Suprapubic skin (tissue), 4 donors: Measurements from ENCODE around the gene SLC38A6.

Experiments used
- CTCF ChIP-seq, 2 donors: fragments of 200-600 bp in 1 of 2; fragments of 450-650 bp in 1 of 2; sonication (generic) in 1 of 2; IDR thresholded peaks; one replicate each; pipeline ENCODE4 v1.5.1; 2016 to 2019; ENCODE audit warnings: antibody characterized with exemption in 2 of 2, mild to moderate bottlenecking in 1 of 2, moderate library complexity in 1 of 2
- EP300 ChIP-seq: sonication (generic); formaldehyde crosslinking; IDR thresholded peaks from one replicate; pipeline ENCODE4 v1.6.1; 2017; ENCODE audit warnings: antibody characterized with exemption
- POLR2AphosphoS5 ChIP-seq, 3 donors: sonication (generic); formaldehyde crosslinking; IDR thresholded peaks; one replicate each; pipeline ENCODE4 v1.6.1; 2017; ENCODE audit warnings: antibody characterized with exemption in 3 of 3

GRCh38 chr14:60965402-60965801 lies 15.6 kb upstream of the SLC38A6 start:
- TF ChIP-seq CTCF (IDR thresholded peaks at IDR 0.05) (no peak), POLR2AphosphoS5 (IDR thresholded peaks at IDR 0.05) (no peak), EP300 (no peak)
